Measurements from ENCODE around the gene ETHE1.

GRCh38 chr19:43507880-43508279, 19.1 kb downstream of the ETHE1 start:
- TF ChIP-seq POLR2A (IDR thresholded peaks at IDR 0.05; ENCODE audit: low read length), result no peak
- TF ChIP-seq GATA1 (IDR thresholded peaks at IDR 0.05; ENCODE audit: low read depth, low read length), result no peak
